SK-N-SH (cell line): Measurements from ENCODE around the gene PI3.

ENCODE experiments used
- CHD2 ChIP-seq: fragments of 150-350 bp; IDR thresholded peaks from 2 replicates; pipeline ENCODE4 v1.6.1; 2018; ENCODE audit warnings: low read length; ENCODE audit not compliant: partially characterized antibody
- EP300 ChIP-seq, 2 experiments: IDR thresholded peaks; 2 replicates each; pipeline versions ENCODE4 v1.4.0 to v1.6.1; 2012; ENCODE audit warnings: borderline replicate concordance in 1 of 2, low read depth in 1 of 2, low read length in 1 of 2
- EZH2phosphoT487 ChIP-seq: fragments of 200-600 bp; sonication (generic); IDR thresholded peaks from 2 replicates; pipeline ENCODE4 v1.6.1; 2017; ENCODE audit warnings: low read depth, mixed run types, mild to moderate bottlenecking, antibody characterized with exemption, moderate library complexity, borderline replicate concordance
- JUND ChIP-seq: IDR thresholded peaks from 2 replicates; pipeline ENCODE4 v1.4.0; 2012
- NRF1 ChIP-seq: IDR thresholded peaks from 2 replicates; pipeline ENCODE4 v1.6.1; 2012; ENCODE audit warnings: low read depth, mild to moderate bottlenecking, low read length
- POLR2AphosphoS5 ChIP-seq: IDR thresholded peaks from 2 replicates; pipeline ENCODE4 v1.6.1; 2012; ENCODE audit warnings: low read depth, low read length
- RFX5 ChIP-seq: IDR thresholded peaks from 2 replicates; pipeline ENCODE4 v1.6.1; 2012; ENCODE audit warnings: mild to moderate bottlenecking, improper control_type of control experiment, low read length
- SIN3A ChIP-seq: IDR thresholded peaks from 2 replicates; pipeline ENCODE4 v1.6.1; 2012; ENCODE audit warnings: low read depth, mild to moderate bottlenecking, low read length, moderate library complexity, borderline replicate concordance
- TAF1 ChIP-seq: IDR thresholded peaks from 2 replicates; pipeline ENCODE4 v1.6.1; 2012; ENCODE audit warnings: low read depth, mild to moderate bottlenecking, low read length, moderate library complexity, borderline replicate concordance
- TF ChIP-seq, protein P1 (sequence below): fragments of 200-600 bp; sonication (generic); IDR thresholded peaks from 2 replicates; pipeline ENCODE4 v1.6.1; 2017; ENCODE audit warnings: antibody characterized with exemption, mild to moderate bottlenecking, moderate library complexity
- TF ChIP-seq, protein P2 (sequence below): IDR thresholded peaks from 2 replicates; pipeline ENCODE4 v1.6.1; 2012; ENCODE audit warnings: mild to moderate bottlenecking, low read depth, low read length, moderate library complexity
- TF ChIP-seq, protein P3 (sequence below): IDR thresholded peaks from 2 replicates; pipeline ENCODE4 v1.4.0; 2012; ENCODE audit warnings: low read depth, borderline replicate concordance

DNA sequence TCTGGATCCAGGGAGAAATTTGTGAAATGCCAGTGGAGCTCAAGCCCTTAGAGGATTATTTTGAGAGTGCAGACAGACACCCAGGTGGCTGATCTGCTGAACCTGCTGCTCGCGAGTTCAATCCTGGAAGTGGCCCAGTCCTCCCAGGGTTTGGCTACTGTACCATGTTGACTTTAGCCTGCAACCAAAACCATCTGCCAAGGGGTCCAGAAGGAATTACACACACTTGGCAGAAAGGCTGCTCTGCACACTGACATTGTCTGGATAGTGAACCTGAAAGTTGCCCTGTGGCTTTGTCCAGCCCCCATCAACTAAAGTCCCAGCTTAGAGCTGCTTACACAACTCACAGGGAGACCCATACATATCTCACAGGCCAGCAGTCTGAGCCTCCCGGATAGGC is 21.6 kb upstream of the PI3 start:
- no peak for TF ChIP-seq TAF1
- TF ChIP-seq RFX5, result no peak
- TF ChIP-seq, protein P1, sequence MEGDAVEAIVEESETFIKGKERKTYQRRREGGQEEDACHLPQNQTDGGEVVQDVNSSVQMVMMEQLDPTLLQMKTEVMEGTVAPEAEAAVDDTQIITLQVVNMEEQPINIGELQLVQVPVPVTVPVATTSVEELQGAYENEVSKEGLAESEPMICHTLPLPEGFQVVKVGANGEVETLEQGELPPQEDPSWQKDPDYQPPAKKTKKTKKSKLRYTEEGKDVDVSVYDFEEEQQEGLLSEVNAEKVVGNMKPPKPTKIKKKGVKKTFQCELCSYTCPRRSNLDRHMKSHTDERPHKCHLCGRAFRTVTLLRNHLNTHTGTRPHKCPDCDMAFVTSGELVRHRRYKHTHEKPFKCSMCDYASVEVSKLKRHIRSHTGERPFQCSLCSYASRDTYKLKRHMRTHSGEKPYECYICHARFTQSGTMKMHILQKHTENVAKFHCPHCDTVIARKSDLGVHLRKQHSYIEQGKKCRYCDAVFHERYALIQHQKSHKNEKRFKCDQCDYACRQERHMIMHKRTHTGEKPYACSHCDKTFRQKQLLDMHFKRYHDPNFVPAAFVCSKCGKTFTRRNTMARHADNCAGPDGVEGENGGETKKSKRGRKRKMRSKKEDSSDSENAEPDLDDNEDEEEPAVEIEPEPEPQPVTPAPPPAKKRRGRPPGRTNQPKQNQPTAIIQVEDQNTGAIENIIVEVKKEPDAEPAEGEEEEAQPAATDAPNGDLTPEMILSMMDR, result no peak
- TF ChIP-seq, protein P2, sequence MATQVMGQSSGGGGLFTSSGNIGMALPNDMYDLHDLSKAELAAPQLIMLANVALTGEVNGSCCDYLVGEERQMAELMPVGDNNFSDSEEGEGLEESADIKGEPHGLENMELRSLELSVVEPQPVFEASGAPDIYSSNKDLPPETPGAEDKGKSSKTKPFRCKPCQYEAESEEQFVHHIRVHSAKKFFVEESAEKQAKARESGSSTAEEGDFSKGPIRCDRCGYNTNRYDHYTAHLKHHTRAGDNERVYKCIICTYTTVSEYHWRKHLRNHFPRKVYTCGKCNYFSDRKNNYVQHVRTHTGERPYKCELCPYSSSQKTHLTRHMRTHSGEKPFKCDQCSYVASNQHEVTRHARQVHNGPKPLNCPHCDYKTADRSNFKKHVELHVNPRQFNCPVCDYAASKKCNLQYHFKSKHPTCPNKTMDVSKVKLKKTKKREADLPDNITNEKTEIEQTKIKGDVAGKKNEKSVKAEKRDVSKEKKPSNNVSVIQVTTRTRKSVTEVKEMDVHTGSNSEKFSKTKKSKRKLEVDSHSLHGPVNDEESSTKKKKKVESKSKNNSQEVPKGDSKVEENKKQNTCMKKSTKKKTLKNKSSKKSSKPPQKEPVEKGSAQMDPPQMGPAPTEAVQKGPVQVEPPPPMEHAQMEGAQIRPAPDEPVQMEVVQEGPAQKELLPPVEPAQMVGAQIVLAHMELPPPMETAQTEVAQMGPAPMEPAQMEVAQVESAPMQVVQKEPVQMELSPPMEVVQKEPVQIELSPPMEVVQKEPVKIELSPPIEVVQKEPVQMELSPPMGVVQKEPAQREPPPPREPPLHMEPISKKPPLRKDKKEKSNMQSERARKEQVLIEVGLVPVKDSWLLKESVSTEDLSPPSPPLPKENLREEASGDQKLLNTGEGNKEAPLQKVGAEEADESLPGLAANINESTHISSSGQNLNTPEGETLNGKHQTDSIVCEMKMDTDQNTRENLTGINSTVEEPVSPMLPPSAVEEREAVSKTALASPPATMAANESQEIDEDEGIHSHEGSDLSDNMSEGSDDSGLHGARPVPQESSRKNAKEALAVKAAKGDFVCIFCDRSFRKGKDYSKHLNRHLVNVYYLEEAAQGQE, result no peak
- no peak for TF ChIP-seq JUND
- no peak for TF ChIP-seq CHD2
- no peak for TF ChIP-seq POLR2AphosphoS5
- no peak for TF ChIP-seq NRF1
- no peak for TF ChIP-seq SIN3A
- TF ChIP-seq EP300 (IDR thresholded peaks at IDR 0.05; ENCODE audit: borderline replicate concordance in 1 of 2, low read depth in 1 of 2, low read length in 1 of 2), result no peak
- no peak for TF ChIP-seq EZH2phosphoT487
- TF ChIP-seq, protein P3, sequence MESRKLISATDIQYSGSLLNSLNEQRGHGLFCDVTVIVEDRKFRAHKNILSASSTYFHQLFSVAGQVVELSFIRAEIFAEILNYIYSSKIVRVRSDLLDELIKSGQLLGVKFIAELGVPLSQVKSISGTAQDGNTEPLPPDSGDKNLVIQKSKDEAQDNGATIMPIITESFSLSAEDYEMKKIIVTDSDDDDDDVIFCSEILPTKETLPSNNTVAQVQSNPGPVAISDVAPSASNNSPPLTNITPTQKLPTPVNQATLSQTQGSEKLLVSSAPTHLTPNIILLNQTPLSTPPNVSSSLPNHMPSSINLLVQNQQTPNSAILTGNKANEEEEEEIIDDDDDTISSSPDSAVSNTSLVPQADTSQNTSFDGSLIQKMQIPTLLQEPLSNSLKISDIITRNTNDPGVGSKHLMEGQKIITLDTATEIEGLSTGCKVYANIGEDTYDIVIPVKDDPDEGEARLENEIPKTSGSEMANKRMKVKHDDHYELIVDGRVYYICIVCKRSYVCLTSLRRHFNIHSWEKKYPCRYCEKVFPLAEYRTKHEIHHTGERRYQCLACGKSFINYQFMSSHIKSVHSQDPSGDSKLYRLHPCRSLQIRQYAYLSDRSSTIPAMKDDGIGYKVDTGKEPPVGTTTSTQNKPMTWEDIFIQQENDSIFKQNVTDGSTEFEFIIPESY, result no peak
